Myocyte (in vitro differentiated cells): Measurements from ENCODE around the gene FILIP1L. TPM values are rescaled to one million over a fixed set of nuclear protein-coding genes. Genes with fewer than 3 reads are reported as not detected.
A peak's percentile ranks its signal among the peaks of the same experiment; 100 is the strongest.
"Not testable (repeated sequence)": the region's sequence is repeated elsewhere in the genome, so short reads cannot be mapped to it uniquely, and the experiment has no call there.

Source experiments
- DNase-seq: peaks from one replicate; pipeline ENCODE4 v3.0.0-alpha.2; 2012; ENCODE audit warnings: low read depth
- total RNA-seq: library from RNA; depleted of rRNA; stranded (reverse); fragments of >200 nt; gene quantifications from 2 replicates; pipeline ENCODE4 v1.2.3, GENCODE V29; 2014

Gene FILIP1L
- total RNA-seq, 1 donor from 2014 or later = 10.8 TPM

- DNase-seq = peak; percentile 45
These were observed 14.7 kb downstream of the FILIP1L start for GRCh38 chr3:100099621-100100020.

GRCh38 chr3:100098784-100099070 is 15.6 kb downstream of the FILIP1L start:
- no peak for DNase-seq

GRCh38 chr3:100097919-100098783 is 16.1 kb downstream of the FILIP1L start:
- no peak for DNase-seq

- no peak for DNase-seq
These were observed 17.4 kb downstream of the FILIP1L start for GRCh38 chr3:100096866-100097265.

GRCh38 chr3:100096286-100096685 is 18.0 kb downstream of the FILIP1L start:
- DNase-seq = not testable (repeated sequence)

- DNase-seq = no peak
These were observed 20.5 kb downstream of the FILIP1L start for GRCh38 chr3:100093831-100094230.

- no peak for DNase-seq
These were observed 23.7 kb downstream of the FILIP1L start for GRCh38 chr3:100090669-100091005.

- no peak for DNase-seq
These were observed 24.3 kb downstream of the FILIP1L start for GRCh38 chr3:100089812-100090668.

- DNase-seq = no peak
These were observed 25.4 kb downstream of the FILIP1L start for GRCh38 chr3:100088735-100089368.

- peak; percentile 81 for DNase-seq
These were observed 27.1 kb downstream of the FILIP1L start for GRCh38 chr3:100087198-100087597.

- no peak for DNase-seq
These were observed 27.9 kb downstream of the FILIP1L start for GRCh38 chr3:100086401-100086800.

GRCh38 chr3:100084100-100084806 is 30.0 kb downstream of the FILIP1L start:
- no peak for DNase-seq

GRCh38 chr3:100083209-100083608 is 31.1 kb downstream of the FILIP1L start:
- DNase-seq = no peak

- no peak for DNase-seq
These were observed 31.6 kb downstream of the FILIP1L start for GRCh38 chr3:100082714-100083113.

GRCh38 chr3:100081986-100082692 is 32.2 kb downstream of the FILIP1L start:
- no peak for DNase-seq

- DNase-seq = no peak
These were observed 33.0 kb downstream of the FILIP1L start for GRCh38 chr3:100081311-100081710.

GRCh38 chr3:100080573-100080972 is 33.7 kb downstream of the FILIP1L start:
- no peak for DNase-seq

GRCh38 chr3:100079328-100079727 is 35.0 kb downstream of the FILIP1L start:
- DNase-seq = no peak

GRCh38 chr3:100076731-100077529 is 37.4 kb downstream of the FILIP1L start:
- DNase-seq = no peak
